Ovary (tissue), 3 donors: Measurements from ENCODE around the gene FOXI3.
"Not testable (repeated sequence)": the region's sequence is repeated elsewhere in the genome, so short reads cannot be mapped to it uniquely, and the experiment has no call there.

Experiments
- EP300 ChIP-seq: sonication (generic); formaldehyde crosslinking; IDR thresholded peaks from one replicate; pipeline ENCODE4 v1.6.1; 2017; ENCODE audit warnings: antibody characterized with exemption
- POLR2A ChIP-seq: fragments of 450-650 bp; IDR thresholded peaks from one replicate; pipeline ENCODE4 v1.6.1; 2017; ENCODE audit warnings: antibody characterized with exemption, mild to moderate bottlenecking, moderate library complexity
- TF ChIP-seq, protein P1 (sequence below), 3 donors: fragments of 450-650 bp in 2 of 3; fragments of 200-600 bp in 1 of 3; IDR thresholded peaks; one replicate each; pipeline versions ENCODE4 v1.5.1 to v1.8.0; 2016 to 2022; ENCODE audit warnings: antibody characterized with exemption in 3 of 3, mild to moderate bottlenecking in 1 of 3
- donor health status: DM: no; HTN: no; CAD: no.

DNA sequence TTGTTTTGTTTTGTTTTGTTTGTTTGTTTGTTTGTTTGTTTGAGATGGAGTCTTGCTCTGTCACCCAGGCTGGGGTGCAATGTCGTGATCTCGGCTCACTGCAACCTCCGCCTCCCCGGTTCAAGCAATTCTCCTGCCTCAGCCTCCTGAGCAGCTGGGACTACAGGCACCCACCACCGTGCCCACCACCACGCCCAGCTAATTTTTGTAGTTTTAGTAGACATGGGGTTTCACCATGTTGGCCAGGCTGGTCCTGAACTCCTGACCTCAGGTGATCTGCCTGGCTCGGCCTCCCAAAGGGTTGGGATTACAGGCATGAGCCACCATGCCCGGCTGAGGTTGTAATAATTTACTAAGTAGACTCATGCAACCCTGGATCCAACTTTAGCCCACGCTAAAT, 33.4 kb downstream of the FOXI3 start:
- TF ChIP-seq, protein P1, sequence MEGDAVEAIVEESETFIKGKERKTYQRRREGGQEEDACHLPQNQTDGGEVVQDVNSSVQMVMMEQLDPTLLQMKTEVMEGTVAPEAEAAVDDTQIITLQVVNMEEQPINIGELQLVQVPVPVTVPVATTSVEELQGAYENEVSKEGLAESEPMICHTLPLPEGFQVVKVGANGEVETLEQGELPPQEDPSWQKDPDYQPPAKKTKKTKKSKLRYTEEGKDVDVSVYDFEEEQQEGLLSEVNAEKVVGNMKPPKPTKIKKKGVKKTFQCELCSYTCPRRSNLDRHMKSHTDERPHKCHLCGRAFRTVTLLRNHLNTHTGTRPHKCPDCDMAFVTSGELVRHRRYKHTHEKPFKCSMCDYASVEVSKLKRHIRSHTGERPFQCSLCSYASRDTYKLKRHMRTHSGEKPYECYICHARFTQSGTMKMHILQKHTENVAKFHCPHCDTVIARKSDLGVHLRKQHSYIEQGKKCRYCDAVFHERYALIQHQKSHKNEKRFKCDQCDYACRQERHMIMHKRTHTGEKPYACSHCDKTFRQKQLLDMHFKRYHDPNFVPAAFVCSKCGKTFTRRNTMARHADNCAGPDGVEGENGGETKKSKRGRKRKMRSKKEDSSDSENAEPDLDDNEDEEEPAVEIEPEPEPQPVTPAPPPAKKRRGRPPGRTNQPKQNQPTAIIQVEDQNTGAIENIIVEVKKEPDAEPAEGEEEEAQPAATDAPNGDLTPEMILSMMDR (IDR thresholded peaks at IDR 0.05), result not testable (repeated sequence)
- TF ChIP-seq POLR2A, EP300: not testable (repeated sequence)
